ENCODE measurements around the gene GPC6. TPM values are rescaled to one million over a fixed set of nuclear protein-coding genes. Genes with fewer than 3 reads are reported as not detected.

Gene GPC6
- total RNA-seq, 2 donors from 2014 or later = 3.4 to 5.3 TPM

GRCh38 chr13:93368296-93368695 is 141.7 kb downstream of the GPC6 start:
- Histone ChIP-seq H3K4me3 (no peak overlapping the region), H3K36me3 (no peaks in the 10 kb centered on the region), H3K4me1 (replicated peaks) (no peaks in the 10 kb centered on the region), H3K27me3 (replicated peaks; ENCODE audit: insufficient read depth) (no peaks in the 10 kb centered on the region), H3K27ac (no peak overlapping the region), H3K9me3 (no peaks in the 10 kb centered on the region)
- TF ChIP-seq CTCF (IDR thresholded peaks at IDR 0.05) (no peak), POLR2AphosphoS5 (IDR thresholded peaks at IDR 0.05) (no peak), POLR2A (IDR thresholded peaks at IDR 0.05) (no peak)
- WGBS = 79% methylated on average over 1 of the region's 1 CpG
- DNase-seq (ENCODE audit: low spot score) = no peak
- intact Hi-C loops (cut with DNase I) = no loop called here

GRCh38 chr13:93368718-93369117 is 142.1 kb downstream of the GPC6 start:
- TF ChIP-seq POLR2AphosphoS5 (IDR thresholded peaks at IDR 0.05) (no peak), POLR2A (IDR thresholded peaks at IDR 0.05) (no peak), CTCF (IDR thresholded peaks at IDR 0.05) (no peak)
- Histone ChIP-seq H3K27ac (no peak overlapping the region), H3K36me3 (no peaks in the 10 kb centered on the region), H3K27me3 (replicated peaks; ENCODE audit: insufficient read depth) (no peaks in the 10 kb centered on the region), H3K9me3 (no peaks in the 10 kb centered on the region), H3K4me1 (replicated peaks) (no peaks in the 10 kb centered on the region), H3K4me3 (no peak overlapping the region)
- DNase-seq (ENCODE audit: low spot score) = no peak
- intact Hi-C loops (cut with DNase I) = no loop called here

- Histone ChIP-seq H3K4me1 (replicated peaks) (no peaks in the 10 kb centered on the region), H3K27me3 (replicated peaks; ENCODE audit: insufficient read depth) (no peaks in the 10 kb centered on the region), H3K36me3 (no peaks in the 10 kb centered on the region), H3K9me3 (no peaks in the 10 kb centered on the region), H3K27ac (no peak overlapping the region), H3K4me3 (no peak overlapping the region)
- intact Hi-C loops (cut with DNase I) = no loop called here
- no peak for DNase-seq (ENCODE audit: low spot score)
- TF ChIP-seq CTCF (IDR thresholded peaks at IDR 0.05) (no peak), POLR2A (IDR thresholded peaks at IDR 0.05) (no peak), POLR2AphosphoS5 (IDR thresholded peaks at IDR 0.05) (no peak)
- 70% methylated on average over 3 of the region's 3 CpGs for WGBS
These were observed 146.2 kb downstream of the GPC6 start for GRCh38 chr13:93372856-93373255.

- H3K4me3 ChIP-seq = no peak overlapping the region
- H3K4me1 ChIP-seq (replicated peaks) = no peaks in the 10 kb centered on the region
- no peaks in the 10 kb centered on the region for H3K27me3 ChIP-seq (replicated peaks; ENCODE audit: insufficient read depth)
- peak; percentile 24 for DNase-seq (ENCODE audit: low spot score)
- no peaks in the 10 kb centered on the region for H3K9me3 ChIP-seq
- TF ChIP-seq CTCF (IDR thresholded peaks at IDR 0.05) (no peak), POLR2A (IDR thresholded peaks at IDR 0.05) (no peak), POLR2AphosphoS5 (IDR thresholded peaks at IDR 0.05) (peak; percentile 41)
- no peaks in the 10 kb centered on the region for H3K36me3 ChIP-seq
- intact Hi-C loops (cut with DNase I) = no loop called here
- no peak overlapping the region for H3K27ac ChIP-seq
- WGBS = 69% methylated on average over 6 of the region's 6 CpGs
These were observed 148.9 kb downstream of the GPC6 start for GRCh38 chr13:93375491-93375890.

GRCh38 chr13:93377196-93377595 is 150.6 kb downstream of the GPC6 start:
- Histone ChIP-seq H3K27ac (no peak overlapping the region), H3K36me3 (no peaks in the 10 kb centered on the region), H3K27me3 (replicated peaks; ENCODE audit: insufficient read depth) (no peaks in the 10 kb centered on the region), H3K9me3 (no peaks in the 10 kb centered on the region), H3K4me1 (replicated peaks) (no peaks in the 10 kb centered on the region), H3K4me3 (no peak overlapping the region)
- WGBS = 49% methylated on average over 5 of the region's 5 CpGs
- no peak for TF ChIP-seq POLR2A (IDR thresholded peaks at IDR 0.05)
- intact Hi-C loops (cut with DNase I) = no loop called here
- DNase-seq (ENCODE audit: low spot score) = no peak
